NCI-H2081 treated with DMSO at 0.1 percent for 48 hours (cell line): ENCODE results near the gene IL2RG.

Experiments used
- DNase-seq: peaks from one replicate; lab custom pipeline; 2025; lab: John Stamatoyannopoulos, UW

IL2RG gene

GRCh38 chrX:71111141-71111843, at the start of gene IL2RG:
TSS of gene IL2RG (minus strand) at chrX:71111577. CDS start at chrX:71111539, 38 bp downstream.
- no peak for DNase-seq

GRCh38 chrX:71160475-71160874, 49.1 kb upstream of the IL2RG start:
- DNase-seq = no peak

- DNase-seq = no peak
Observed at GRCh38 chrX:71159335-71159734, 48.0 kb upstream of the IL2RG start.

- DNase-seq = no peak
Observed at GRCh38 chrX:71158603-71159002, 47.2 kb upstream of the IL2RG start.

GRCh38 chrX:71154641-71155040, 43.3 kb upstream of the IL2RG start:
- DNase-seq = no peak

GRCh38 chrX:71154196-71154595, 42.8 kb upstream of the IL2RG start:
- DNase-seq = no peak

GRCh38 chrX:71151366-71151765, 40.0 kb upstream of the IL2RG start:
- no peak for DNase-seq

GRCh38 chrX:71148278-71148663, 36.9 kb upstream of the IL2RG start:
- DNase-seq = no peak

- no peak for DNase-seq
Observed at GRCh38 chrX:71147496-71148277, 36.3 kb upstream of the IL2RG start.

- no peak for DNase-seq
Observed at GRCh38 chrX:71144651-71145050, 33.3 kb upstream of the IL2RG start, which contains the start of gene NLGN3. TSS of gene NLGN3 (plus strand) at chrX:71144841. CDS start at chrX:71147750, 2,909 bp downstream.

- DNase-seq = no peak
Observed at GRCh38 chrX:71143508-71143907, 32.1 kb upstream of the IL2RG start.

GRCh38 chrX:71140440-71140839, 29.1 kb upstream of the IL2RG start:
- DNase-seq = no peak

GRCh38 chrX:71131510-71131909, 20.1 kb upstream of the IL2RG start:
- DNase-seq = no peak

- no peak for DNase-seq
Observed at GRCh38 chrX:71128915-71129765, 17.8 kb upstream of the IL2RG start.

GRCh38 chrX:71128166-71128833, 16.9 kb upstream of the IL2RG start:
- no peak for DNase-seq

GRCh38 chrX:71118985-71119535, 7.7 kb upstream of the IL2RG start:
- DNase-seq = no peak

- DNase-seq = peak; percentile 35
Observed at GRCh38 chrX:71118032-71118984, 6.9 kb upstream of the IL2RG start, which contains the start of gene MED12. TSS of gene MED12 (plus strand) at chrX:71118596. CDS start at chrX:71118755, 159 bp downstream.

GRCh38 chrX:71117358-71117757, 6.0 kb upstream of the IL2RG start:
- no peak for DNase-seq

GRCh38 chrX:71111921-71112431, 599 bp upstream of the IL2RG start:
- no peak for DNase-seq

GRCh38 chrX:71109051-71109450, 2.3 kb downstream of the IL2RG start:
- no peak for DNase-seq
